KMS-11 (cell line): Measurements from ENCODE around the gene TNNT3.

Experiments used
- H2AFZ ChIP-seq: fragments of 200-600 bp; sonication (generic); 2 replicates; pipeline ENCODE4 v1.6.1; 2016; ENCODE audit warnings: antibody characterized with exemption, mixed run types, low read depth
- H3K27ac ChIP-seq: fragments of 200-600 bp; sonication (generic); 2 replicates; pipeline ENCODE4 v1.6.1; 2016; ENCODE audit warnings: mild to moderate bottlenecking, mixed run types
- H3K27me3 ChIP-seq: fragments of 200-600 bp; sonication (generic); 2 replicates; pipeline ENCODE4 v1.6.1; 2017; ENCODE audit warnings: mild to moderate bottlenecking, low read depth, mixed run types, moderate library complexity; ENCODE audit not compliant: insufficient read depth
- H3K36me3 ChIP-seq: fragments of 200-600 bp; sonication (generic); 2 replicates; pipeline ENCODE4 v1.6.1; 2017; ENCODE audit warnings: mild to moderate bottlenecking, mixed run types; ENCODE audit not compliant: insufficient read depth
- H3K4me1 ChIP-seq: fragments of 200-600 bp; sonication (generic); 2 replicates; pipeline ENCODE4 v1.6.1; 2016; ENCODE audit warnings: mild to moderate bottlenecking, low read depth, mixed run types; ENCODE audit not compliant: poor library complexity, severe bottlenecking
- H3K4me2 ChIP-seq: fragments of 200-600 bp; sonication (generic); 2 replicates; pipeline ENCODE4 v1.7.0; 2016; ENCODE audit warnings: mild to moderate bottlenecking, mixed run types
- H3K4me3 ChIP-seq: fragments of 200-600 bp; sonication (generic); IDR thresholded peaks from 2 replicates; pipeline ENCODE4 v1.6.1; 2017; ENCODE audit warnings: low read depth, low read length, mixed read lengths; ENCODE audit not compliant: insufficient read depth
- H3K79me2 ChIP-seq: fragments of 200-600 bp; sonication (generic); 2 replicates; pipeline ENCODE4 v1.6.1; 2016; ENCODE audit warnings: low read depth, mixed run types; ENCODE audit not compliant: insufficient read depth
- H3K9ac ChIP-seq: fragments of 200-600 bp; sonication (generic); 2 replicates; pipeline ENCODE4 v1.6.1; 2016; ENCODE audit warnings: mild to moderate bottlenecking, mixed run types
- H4K20me1 ChIP-seq: fragments of 200-600 bp; sonication (generic); 2 replicates; pipeline ENCODE4 v1.6.1; 2016; ENCODE audit warnings: mild to moderate bottlenecking, mixed run types; ENCODE audit not compliant: insufficient read depth
- TF ChIP-seq, protein P1 (sequence below): fragments of 200-600 bp; sonication (generic); conservative IDR thresholded peaks from 2 replicates; pipeline ENCODE4 v1.6.1; 2017; ENCODE audit warnings: low read depth, mild to moderate bottlenecking, antibody characterized with exemption, low read length, moderate library complexity, mixed read lengths

The TNNT3 gene

GRCh38 chr11:1967641-1968225, 48.2 kb downstream of the TNNT3 start:
- Histone ChIP-seq H3K27ac (no peak overlapping the region), H3K9ac (no peak overlapping the region), H3K4me2 (no peak overlapping the region), H3K4me3 (no peak overlapping the region), H3K36me3 (no peaks in the 10 kb centered on the region), H4K20me1 (no peaks in the 10 kb centered on the region), H3K27me3 (no peaks in the 10 kb centered on the region), H2AFZ (no peak overlapping the region), H3K79me2 (no peaks in the 10 kb centered on the region), H3K4me1 (no peaks in the 10 kb centered on the region)
- TF ChIP-seq, protein P1, sequence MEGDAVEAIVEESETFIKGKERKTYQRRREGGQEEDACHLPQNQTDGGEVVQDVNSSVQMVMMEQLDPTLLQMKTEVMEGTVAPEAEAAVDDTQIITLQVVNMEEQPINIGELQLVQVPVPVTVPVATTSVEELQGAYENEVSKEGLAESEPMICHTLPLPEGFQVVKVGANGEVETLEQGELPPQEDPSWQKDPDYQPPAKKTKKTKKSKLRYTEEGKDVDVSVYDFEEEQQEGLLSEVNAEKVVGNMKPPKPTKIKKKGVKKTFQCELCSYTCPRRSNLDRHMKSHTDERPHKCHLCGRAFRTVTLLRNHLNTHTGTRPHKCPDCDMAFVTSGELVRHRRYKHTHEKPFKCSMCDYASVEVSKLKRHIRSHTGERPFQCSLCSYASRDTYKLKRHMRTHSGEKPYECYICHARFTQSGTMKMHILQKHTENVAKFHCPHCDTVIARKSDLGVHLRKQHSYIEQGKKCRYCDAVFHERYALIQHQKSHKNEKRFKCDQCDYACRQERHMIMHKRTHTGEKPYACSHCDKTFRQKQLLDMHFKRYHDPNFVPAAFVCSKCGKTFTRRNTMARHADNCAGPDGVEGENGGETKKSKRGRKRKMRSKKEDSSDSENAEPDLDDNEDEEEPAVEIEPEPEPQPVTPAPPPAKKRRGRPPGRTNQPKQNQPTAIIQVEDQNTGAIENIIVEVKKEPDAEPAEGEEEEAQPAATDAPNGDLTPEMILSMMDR, result no peak

- no peak overlapping the region for H3K27ac ChIP-seq
- H3K9ac ChIP-seq, result no peak overlapping the region
- no peaks in the 10 kb centered on the region for H3K36me3 ChIP-seq
- no peaks in the 10 kb centered on the region for H3K79me2 ChIP-seq
- no peaks in the 10 kb centered on the region for H3K27me3 ChIP-seq
- no peak overlapping the region for H2AFZ ChIP-seq
- H4K20me1 ChIP-seq, result no peaks in the 10 kb centered on the region
- H3K4me2 ChIP-seq, result no peak overlapping the region
- H3K4me1 ChIP-seq, result no peaks in the 10 kb centered on the region
- TF ChIP-seq, protein P1, result no peak
- no peak overlapping the region for H3K4me3 ChIP-seq
Observed at GRCh38 chr11:1968454-1969002, 49.0 kb downstream of the TNNT3 start.

DNA sequence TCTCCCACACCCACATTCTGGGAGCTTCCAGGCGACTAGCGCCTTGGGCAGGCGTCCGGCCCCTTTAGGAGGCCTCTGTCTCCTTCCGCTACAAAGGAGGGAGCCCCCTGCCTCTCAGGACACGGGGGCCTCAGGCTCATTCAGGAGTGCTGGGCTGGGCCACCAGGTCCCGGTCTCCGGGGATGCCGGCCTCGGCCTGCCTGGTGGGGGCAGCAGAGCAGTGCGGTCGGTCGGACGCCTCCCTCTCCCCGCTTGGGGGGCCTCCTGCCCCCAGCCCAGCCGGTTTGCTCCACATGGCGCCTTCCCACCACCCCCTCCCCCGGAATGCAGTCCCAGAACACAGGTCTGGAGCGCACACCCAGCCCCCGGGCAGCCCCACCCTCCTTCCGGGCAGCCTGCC, 49.5 kb downstream of the TNNT3 start:
- Histone ChIP-seq H3K36me3 (no peaks in the 10 kb centered on the region), H4K20me1 (no peaks in the 10 kb centered on the region), H2AFZ (no peak overlapping the region), H3K79me2 (no peaks in the 10 kb centered on the region), H3K27me3 (no peaks in the 10 kb centered on the region), H3K4me1 (no peaks in the 10 kb centered on the region), H3K9ac (no peak overlapping the region), H3K27ac (no peak overlapping the region), H3K4me3 (no peak overlapping the region), H3K4me2 (no peak overlapping the region)
- TF ChIP-seq, protein P1, result no peak

- no peak overlapping the region for H2AFZ ChIP-seq
- H3K36me3 ChIP-seq, result no peaks in the 10 kb centered on the region
- H3K4me3 ChIP-seq, result no peak overlapping the region
- no peak overlapping the region for H3K27ac ChIP-seq
- H3K4me2 ChIP-seq, result no peak overlapping the region
- no peaks in the 10 kb centered on the region for H3K4me1 ChIP-seq
- H3K79me2 ChIP-seq, result no peaks in the 10 kb centered on the region
- no peak overlapping the region for H3K9ac ChIP-seq
- TF ChIP-seq, protein P1, result no peak
- H4K20me1 ChIP-seq, result no peaks in the 10 kb centered on the region
- no peaks in the 10 kb centered on the region for H3K27me3 ChIP-seq
Observed at GRCh38 chr11:1969776-1970175, 50.3 kb downstream of the TNNT3 start.
